NCI-H2196 (cell line): ENCODE measurements around the gene SYK.

Experiments used
- DNase-seq: peaks from one replicate; lab custom pipeline; 2025; ENCODE audit not compliant: unreplicated experiment; lab: John Stamatoyannopoulos, UW

SYK gene

GRCh38 chr9:90846770-90847419 lies 45.3 kb downstream of the SYK start:
- DNase-seq, result no peak

- no peak for DNase-seq
Observed at GRCh38 chr9:90847971-90848370, 46.4 kb downstream of the SYK start.

DNA sequence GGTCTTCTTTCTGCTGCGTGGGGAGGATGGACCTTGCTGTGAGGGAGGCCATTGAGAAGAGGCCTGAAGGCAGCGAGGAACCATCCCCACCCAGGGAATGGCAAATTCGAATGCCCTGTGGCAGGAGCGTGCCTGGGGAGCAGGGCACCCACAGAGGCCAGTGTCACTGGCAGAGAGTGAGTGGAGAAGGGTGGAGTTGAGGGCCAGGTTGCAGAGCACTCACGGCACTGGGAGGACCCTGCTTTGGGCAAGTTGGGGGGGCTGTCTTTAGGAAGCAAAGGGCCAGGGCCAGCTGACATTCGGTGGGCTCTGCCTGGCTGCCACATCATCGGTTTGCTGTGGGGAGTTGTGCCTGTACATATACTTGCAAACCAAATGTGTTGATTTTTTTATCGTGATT lies 47.2 kb downstream of the SYK start:
- no peak for DNase-seq

GRCh38 chr9:90851444-90851843 lies 49.8 kb downstream of the SYK start:
- no peak for DNase-seq

GRCh38 chr9:90853945-90854344 lies 52.3 kb downstream of the SYK start:
- DNase-seq, result no peak

DNA sequence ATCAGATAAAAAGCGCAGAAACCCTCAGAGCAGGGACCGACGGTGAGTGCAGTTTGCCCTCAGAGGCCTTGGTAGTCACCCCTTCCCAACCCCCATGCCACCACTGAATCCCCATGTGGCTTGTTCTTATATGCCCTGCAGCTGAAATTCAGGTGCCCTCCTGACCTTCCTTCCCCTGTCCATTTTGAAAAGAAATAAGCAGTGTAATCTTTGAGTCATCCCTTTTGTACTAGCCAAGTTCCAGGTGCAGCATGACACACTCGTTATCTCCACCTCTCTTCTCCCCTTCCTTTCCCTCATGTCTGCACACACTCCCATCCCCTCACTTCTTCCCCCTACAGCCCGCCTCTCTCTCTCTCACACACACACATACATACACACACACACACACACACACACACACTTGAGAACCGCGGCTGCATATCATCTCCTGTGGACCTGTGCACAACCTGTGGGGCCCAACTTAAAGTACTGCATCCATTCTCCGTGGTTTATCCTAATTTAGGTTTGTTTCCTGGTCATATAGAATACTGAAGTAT lies 53.1 kb downstream of the SYK start:
- DNase-seq, result peak; percentile 26

GRCh38 chr9:90855208-90855902 lies 53.7 kb downstream of the SYK start:
- no peak for DNase-seq

DNA sequence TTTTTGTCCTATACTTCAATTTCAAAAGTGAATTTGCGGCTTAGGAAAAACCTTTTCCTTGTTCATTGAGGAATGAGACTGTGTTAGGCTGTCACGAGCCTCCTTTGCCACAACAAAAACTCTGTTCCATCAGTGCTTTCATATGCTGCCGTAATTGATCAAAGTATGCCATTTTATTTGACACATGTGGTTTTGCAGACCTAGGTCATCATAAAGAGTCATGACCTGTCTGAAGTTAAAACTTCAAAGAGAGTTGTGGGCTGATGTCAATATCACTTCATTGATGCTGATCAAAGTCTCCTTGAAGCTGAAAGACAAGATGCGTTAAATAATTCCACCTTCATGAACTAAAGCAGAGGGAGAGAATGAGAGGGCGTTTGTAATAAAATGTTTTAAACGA lies 55.5 kb downstream of the SYK start:
- no peak for DNase-seq

DNA sequence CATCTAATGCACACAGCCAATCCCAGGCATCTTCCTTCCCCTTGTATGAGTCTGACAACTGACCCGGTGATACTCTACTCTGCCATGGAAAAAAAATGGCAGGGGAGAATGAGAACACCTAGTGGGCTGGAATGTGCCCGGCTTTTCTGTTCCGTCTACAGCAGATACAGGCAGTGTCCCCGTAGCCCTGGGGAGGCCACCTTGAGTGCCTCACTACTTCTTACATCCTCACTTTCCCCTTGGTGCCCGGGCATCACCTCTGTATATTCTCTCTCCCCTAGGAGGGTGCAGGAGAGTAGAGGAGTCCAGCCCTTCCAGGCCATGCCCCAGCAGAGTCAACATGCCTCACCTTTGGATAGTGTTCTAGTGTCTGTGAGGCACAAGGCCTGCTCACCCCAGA lies 56.2 kb downstream of the SYK start:
- no peak for DNase-seq

DNA sequence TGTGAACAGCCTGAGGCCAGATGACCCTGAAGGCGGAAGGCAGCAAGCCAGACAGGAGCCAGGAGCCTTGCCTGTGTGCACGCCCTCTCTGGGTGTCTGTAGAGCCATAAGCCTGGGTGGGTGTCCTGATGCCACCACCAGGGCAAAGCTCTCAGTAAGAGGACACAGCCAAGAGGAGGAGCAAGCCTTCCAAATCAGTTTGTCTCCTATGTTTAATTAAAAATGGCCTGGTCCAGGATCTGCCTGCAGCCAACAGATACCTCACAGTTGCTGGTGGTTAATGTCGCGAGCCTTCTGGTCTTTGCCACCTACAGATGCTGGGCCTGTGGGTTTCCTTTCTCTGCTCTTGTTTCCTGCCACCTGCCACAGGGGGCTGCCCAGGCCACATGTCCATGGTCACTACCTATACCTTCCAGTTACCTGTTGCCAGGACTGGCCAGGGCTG lies 56.9 kb downstream of the SYK start:
- no peak for DNase-seq

GRCh38 chr9:90860382-90860781 lies 58.8 kb downstream of the SYK start:
- DNase-seq, result no peak

- DNase-seq, result no peak
Observed at GRCh38 chr9:90860826-90861225, 59.2 kb downstream of the SYK start.

GRCh38 chr9:90861380-90861779 lies 59.8 kb downstream of the SYK start:
- DNase-seq, result no peak

DNA sequence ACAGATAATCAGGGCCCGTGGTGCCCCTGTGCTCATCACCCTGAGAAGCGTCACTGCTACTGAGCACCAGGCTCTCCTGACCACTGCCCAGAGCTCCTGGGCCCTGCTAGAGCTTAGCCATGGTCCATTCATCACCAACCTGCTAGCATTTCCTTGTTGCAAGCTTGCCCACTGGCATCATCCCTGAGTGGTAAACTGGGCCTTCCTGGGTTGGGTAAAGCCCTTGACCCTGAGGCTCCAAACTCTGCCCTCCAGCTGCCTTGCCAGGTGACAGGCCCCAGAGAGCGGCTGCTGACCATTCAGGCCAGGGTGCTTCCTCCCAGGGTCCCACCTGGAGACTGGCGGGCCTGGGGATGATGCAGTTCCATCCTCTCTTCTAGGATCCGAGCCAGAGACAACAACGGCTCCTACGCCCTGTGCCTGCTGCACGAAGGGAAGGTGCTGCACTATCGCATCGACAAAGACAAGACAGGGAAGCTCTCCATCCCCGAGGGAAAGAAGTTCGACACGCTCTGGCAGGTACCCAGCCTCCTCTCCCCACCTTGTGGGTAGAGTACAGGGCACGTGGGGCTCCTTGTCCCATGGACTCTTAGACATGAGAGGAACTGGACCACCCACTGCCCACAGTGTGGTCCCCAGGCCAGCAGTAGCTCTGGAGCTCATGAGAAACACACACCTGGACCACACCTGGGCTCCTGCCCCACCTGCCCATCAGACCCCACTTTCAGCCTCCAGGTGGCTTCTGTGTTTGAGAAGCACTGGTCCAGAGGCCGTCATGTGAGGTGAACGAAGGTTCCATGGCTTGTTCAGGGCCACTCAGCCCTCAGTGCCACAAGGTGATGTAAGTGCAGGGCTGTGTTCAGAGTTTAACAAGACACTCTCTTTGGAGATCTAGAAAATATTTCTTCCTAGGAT lies 60.5 kb downstream of the SYK start:
- no peak for DNase-seq

DNA sequence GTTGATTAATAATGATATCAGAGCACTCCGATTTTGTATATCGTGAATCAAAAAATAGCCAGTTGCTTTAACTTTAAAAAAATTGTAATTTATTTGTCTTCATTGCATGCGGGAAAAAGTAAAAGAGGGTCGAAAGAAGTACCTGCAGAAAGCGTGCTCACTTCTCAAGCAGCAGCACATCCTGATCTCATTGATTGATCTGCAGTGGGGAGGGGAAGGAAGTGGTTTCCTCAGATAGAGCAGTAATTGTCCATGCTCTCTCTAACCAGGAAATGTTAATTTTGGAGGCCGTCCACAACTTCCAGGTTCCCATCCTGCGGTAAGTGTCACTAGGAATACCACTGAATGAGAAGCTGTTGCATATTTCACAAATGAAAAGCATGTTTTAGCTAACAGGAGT lies 63.2 kb downstream of the SYK start:
- no peak for DNase-seq

- DNase-seq, result no peak
Observed at GRCh38 chr9:90867101-90867500, 65.5 kb downstream of the SYK start.

- DNase-seq, result no peak
Observed at GRCh38 chr9:90868555-90868954, 66.9 kb downstream of the SYK start.

DNA sequence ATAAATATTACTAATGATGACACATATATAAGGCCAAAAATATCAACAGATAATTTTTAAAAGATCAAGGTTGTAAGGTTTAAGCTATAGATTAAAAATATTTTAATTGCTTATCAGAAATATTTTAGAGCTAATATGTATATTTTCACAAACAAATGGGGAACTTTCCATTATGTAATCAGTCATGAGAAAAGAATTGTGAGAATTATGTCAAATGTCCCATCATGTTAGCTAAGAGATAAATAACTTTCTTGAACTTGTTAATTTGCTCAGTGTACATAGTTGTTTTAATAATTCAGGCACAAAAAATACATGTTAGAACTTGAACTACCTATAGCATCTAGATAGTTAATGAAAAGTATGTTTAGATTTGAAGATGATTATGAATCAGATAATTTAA lies 67.7 kb downstream of the SYK start:
- DNase-seq, result no peak

DNA sequence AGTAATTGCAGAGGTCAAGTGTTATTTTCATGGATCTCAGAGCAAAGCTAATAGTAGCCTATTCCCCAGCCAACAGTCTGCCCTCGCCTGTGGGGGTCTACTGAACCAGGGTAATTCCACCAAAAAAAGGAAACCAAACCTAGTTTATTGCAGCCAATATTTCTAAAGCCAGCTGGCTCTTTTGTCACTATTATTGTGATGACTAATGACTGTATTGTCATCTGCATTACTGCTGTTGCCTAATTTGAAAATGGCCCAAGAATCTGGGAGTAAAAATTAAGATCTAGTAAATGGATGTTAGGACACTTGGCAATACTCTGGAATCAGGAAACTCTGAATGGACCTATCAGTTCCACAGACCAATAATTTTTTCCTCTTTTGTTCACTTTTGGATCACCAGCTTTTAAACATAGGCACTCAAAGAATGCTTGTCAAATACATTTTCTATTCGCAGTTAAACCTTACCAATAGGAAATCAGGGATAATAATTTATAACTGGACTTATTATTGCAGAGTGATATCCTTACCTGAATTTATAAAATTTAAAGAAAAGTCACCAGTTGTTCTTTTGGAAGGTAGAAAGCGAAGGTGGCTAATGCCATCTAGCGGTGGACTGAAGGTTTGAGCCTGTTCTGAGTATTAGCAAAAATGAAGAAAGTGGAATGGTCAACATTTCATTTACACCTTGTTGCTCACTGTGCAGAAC lies 69.2 kb downstream of the SYK start:
- DNase-seq, result peak; percentile 48

GRCh38 chr9:90871327-90871935 lies 69.8 kb downstream of the SYK start:
- no peak for DNase-seq
